K562 (cell line): ENCODE results near the gene SIK3. TPM values are rescaled to one million over a fixed set of nuclear protein-coding genes. Genes with fewer than 3 reads are reported as not detected.

Source experiments
- ATAC-seq: fragments of 200-7000 bp; cut with Tn5 transposase; 3 replicates; pipeline ENCODE4 v1.9.1; 2020; ENCODE audit warnings: moderate library complexity
- BruUV-seq: library from RNA; stranded (reverse); fragments of 400-500 nt; replicated peaks from 2 replicates; lab custom pipeline; 2021; lab: Mats Ljungman, UMichigan
- CTCF ChIA-PET: fragments of 300-600 bp; formaldehyde crosslinking; extraction: SDS; loops from one replicate; lab custom pipeline; 2021; ENCODE audit warnings: low intra/inter-chr PET ratio; lab: Yijun Ruan, JAX
- POLR2A ChIA-PET: fragments of 300-600, 350-650 bp; sonication (Branson Sonifier 250); formaldehyde crosslinking; extraction: SDS; loops from one replicate; lab custom pipeline; 2021; ENCODE audit warnings: antibody characterized with exemption, inconsistent platforms; lab: Yijun Ruan, JAX
- DNase-seq, 4 experiments: peaks; one replicate each; pipeline versions ENCODE4 v3.0.0 to v3.0.0-alpha.2; 2011 to 2018; ENCODE audit warnings: low spot score in 3 of 4, mixed read lengths in 3 of 4; ENCODE audit errors: extremely low read depth in 1 of 4
- FAIRE-seq: peaks from 2 replicates; lab custom pipeline; 2011; peaks lifted over from hg19 to GRCh38; lab: Jason Lieb, UNC
- H2AFZ ChIP-seq: 2 replicates; pipeline ENCODE4 v1.6.0; 2011; ENCODE audit warnings: low read depth, low read length, control low read depth, inconsistent platforms
- H3K27ac ChIP-seq: fragments of 200-600 bp; 3 replicates; pipeline ENCODE4 v1.8.0; 2011; ENCODE audit warnings: low read depth, mild to moderate bottlenecking, control low read depth, inconsistent platforms, low read length, moderate library complexity, mixed read lengths; ENCODE audit errors: extremely low read depth
- H3K27me3 ChIP-seq, 2 experiments: fragments of 300-600 bp in 1 of 2; 2 replicates in 1 of 2; 3 replicates in 1 of 2; pipeline versions ENCODE4 v1.6.0 to v1.8.0; 2011; ENCODE audit warnings: inconsistent platforms in 2 of 2, low read length in 2 of 2, mild to moderate bottlenecking in 1 of 2, mixed read lengths in 1 of 2, moderate library complexity in 1 of 2; ENCODE audit not compliant: control insufficient read depth in 2 of 2, insufficient read depth in 2 of 2
- H3K36me3 ChIP-seq: fragments of 300-600 bp; 3 replicates; pipeline ENCODE4 v1.8.0; 2011; ENCODE audit warnings: mild to moderate bottlenecking, low read length, inconsistent platforms; ENCODE audit not compliant: control insufficient read depth, insufficient read depth
- H3K4me1 ChIP-seq, 2 experiments: fragments of 200-600 bp in 1 of 2; replicated peaks in 1 of 2; 2 replicates in 1 of 2; 3 replicates in 1 of 2; pipeline versions ENCODE4 v1.5.1 to v1.8.0; 2011; ENCODE audit warnings: inconsistent platforms in 2 of 2, low read length in 2 of 2, mild to moderate bottlenecking in 1 of 2, mixed read lengths in 1 of 2, moderate library complexity in 1 of 2; ENCODE audit not compliant: control insufficient read depth in 2 of 2, insufficient read depth in 2 of 2
- H3K4me2 ChIP-seq: 2 replicates; pipeline ENCODE4 v1.6.1; 2011; ENCODE audit warnings: low read length, control low read depth, inconsistent platforms, mixed read lengths; ENCODE audit not compliant: insufficient read depth
- H3K4me3 ChIP-seq: fragments of 200-600 bp; sonication (generic), shearing (Covaris generic); 2 replicates; pipeline ENCODE4 v1.5.1; 2016; ENCODE audit warnings: control low read depth, inconsistent platforms
- H3K79me2 ChIP-seq: fragments of 200-600 bp; 3 replicates; pipeline ENCODE4 v1.8.0; 2011; ENCODE audit warnings: low read length, inconsistent platforms; ENCODE audit not compliant: control insufficient read depth, insufficient read depth
- H3K9ac ChIP-seq, 2 experiments: 2 replicates each; pipeline versions ENCODE4 v1.6.0 to v1.6.1; 2011; ENCODE audit warnings: low read depth in 2 of 2, low read length in 2 of 2, control low read depth in 1 of 2, inconsistent platforms in 1 of 2, mild to moderate bottlenecking in 1 of 2, mixed read lengths in 1 of 2; ENCODE audit not compliant: insufficient read depth in 1 of 2
- H3K9me1 ChIP-seq: one replicate; pipeline ENCODE4 v1.6.0; 2011; ENCODE audit warnings: inconsistent platforms, mild to moderate bottlenecking, low read length, moderate library complexity; ENCODE audit not compliant: control insufficient read depth, insufficient read depth
- H3K9me3 ChIP-seq: replicated peaks from 2 replicates; pipeline ENCODE4 v1.5.1; 2011; ENCODE audit warnings: low read depth, low read length, inconsistent platforms; ENCODE audit not compliant: control insufficient read depth, insufficient read depth
- H4K20me1 ChIP-seq: replicated peaks from 2 replicates; pipeline ENCODE4 v1.6.1; 2011; ENCODE audit warnings: low read length, inconsistent platforms, mixed read lengths; ENCODE audit not compliant: control insufficient read depth, insufficient read depth
- ARHGAP35 ChIP-seq: fragments of 450-650 bp; IDR thresholded peaks from 2 replicates; pipeline ENCODE4 v1.6.1; 2018; ENCODE audit not compliant: partially characterized antibody
- C11orf30 ChIP-seq: fragments of 450-650 bp; IDR thresholded peaks from 2 replicates; pipeline ENCODE4 v1.6.1; 2016; ENCODE audit warnings: low read depth, mild to moderate bottlenecking
- ELF4 ChIP-seq: fragments of 450-650 bp; formaldehyde crosslinking; IDR thresholded peaks from 2 replicates; pipeline ENCODE4 v1.4.0; 2022; ENCODE audit warnings: missing genetic modification characterization
- HMG20A ChIP-seq: fragments of 450-650 bp; formaldehyde crosslinking; conservative IDR thresholded peaks from 2 replicates; pipeline ENCODE4 v1.4.0; 2020; ENCODE audit warnings: mild to moderate bottlenecking, mixed read lengths
- MAFF ChIP-seq: IDR thresholded peaks from 2 replicates; pipeline ENCODE4 v1.6.1; 2012; ENCODE audit warnings: low read length, improper control_type of control experiment
- MAFG ChIP-seq: fragments of 450-650 bp; conservative IDR thresholded peaks from 2 replicates; pipeline ENCODE4 v1.6.1; 2016; ENCODE audit warnings: missing genetic modification characterization, missing compliant biosample characterization
- PHF8 ChIP-seq: fragments of 200-600 bp; sonication (generic); IDR thresholded peaks from 2 replicates; pipeline ENCODE4 v1.6.1; 2012; ENCODE audit warnings: mixed run types, mild to moderate bottlenecking, inconsistent platforms, low read length, moderate library complexity, borderline replicate concordance
- PHTF2 ChIP-seq: fragments of 250-450 bp; sonication (Bioruptor Pico); IDR thresholded peaks from 2 replicates; pipeline ENCODE4 v1.5.0; 2021; ENCODE audit warnings: mild to moderate bottlenecking
- SAFB ChIP-seq: fragments of 200-400 bp; formaldehyde crosslinking; IDR thresholded peaks from 2 replicates; pipeline ENCODE4 v1.6.1; 2017; ENCODE audit warnings: low read depth, low read length, borderline replicate concordance
- SMARCE1 ChIP-seq: fragments of 450-650 bp; IDR thresholded peaks from 2 replicates; pipeline ENCODE4 v1.7.1; 2016; ENCODE audit warnings: mild to moderate bottlenecking
- TGIF2 ChIP-seq: sonication (generic); formaldehyde crosslinking; IDR thresholded peaks from 2 replicates; pipeline ENCODE4 v1.8.1; 2022; ENCODE audit warnings: mild to moderate bottlenecking, missing genetic modification reagents, moderate library complexity
- TSHZ1 ChIP-seq: fragments of 250-450 bp; sonication (Bioruptor Pico); IDR thresholded peaks from 2 replicates; pipeline ENCODE4 v1.4.0; 2020; ENCODE audit warnings: mild to moderate bottlenecking, moderate library complexity
- ZNF609 ChIP-seq: sonication (generic); formaldehyde crosslinking; IDR thresholded peaks from 2 replicates; pipeline ENCODE4 v1.8.1; 2023; ENCODE audit warnings: missing genetic modification reagents, mild to moderate bottlenecking, borderline replicate concordance
- ZNF77 ChIP-seq: fragments of 250-450 bp; sonication (Bioruptor Pico); IDR thresholded peaks from 2 replicates; pipeline ENCODE4 v1.5.0; 2020
- WGBS: fragments of 100-300 bp; shearing (Covaris generic); methylation state at CpG from one replicate; pipeline ENCODE4 v1.1.6; 2016; ENCODE audit warnings: low coverage, mixed read lengths; ENCODE audit not compliant: insufficient coverage; ENCODE audit errors: missing lambda C conversion rate; 5-methylcytosine and 5-hydroxymethylcytosine counted together
- in situ Hi-C: fragments of 300-500 bp; cut with MboI; formaldehyde crosslinking; loops from 4 replicates; pipeline ENCODE4 v1.15.0; 2018; ENCODE audit warnings: inconsistent platforms, mixed read lengths
- intact Hi-C: fragments of 100-400 bp; cut with micrococcal nuclease; formaldehyde crosslinking; loops from 2 replicates; pipeline ENCODE4 v1.14.2; 2022
- polyA plus RNA-seq, 8 experiments: library from polyadenylated mRNA; depleted of rRNA in 4 of 8; stranded (reverse) in 5 of 8; unstranded in 3 of 8; fragments of >200 nt; fragmentation: Nextera tagmentation in 2 of 8; fragmentation: Illumina TruSeq in 1 of 8; extraction: Ambion mirVana in 2 of 8; extraction: Trizol in 1 of 8; gene quantifications; 2 replicates each; pipeline versions ENCODE4 v1.2.1 to v1.2.3, GENCODE V29; 2011 to 2014; ENCODE audit warnings: inconsistent platforms in 1 of 8, missing spikeins in 1 of 8
- total RNA-seq, 7 experiments: library from RNA; depleted of rRNA in 6 of 7; stranded (reverse); fragments of >200 nt in 6 of 7; fragmentation: Illumina TruSeq in 2 of 7; extraction: Trizol in 2 of 7; gene quantifications; 2 replicates each; pipeline versions ENCODE4 v1.2.1 to v1.2.3, GENCODE V29; 2011 to 2021; ENCODE audit warnings: low replicate concordance in 1 of 7

SIK3 gene
- total and polyA plus RNA-seq, 9 of the 15 experiments (the other 6 are each of a cell fraction or from before 2014, with no cell fraction given): 1.6 to 21.6 (median 8.0) TPM

DNA sequence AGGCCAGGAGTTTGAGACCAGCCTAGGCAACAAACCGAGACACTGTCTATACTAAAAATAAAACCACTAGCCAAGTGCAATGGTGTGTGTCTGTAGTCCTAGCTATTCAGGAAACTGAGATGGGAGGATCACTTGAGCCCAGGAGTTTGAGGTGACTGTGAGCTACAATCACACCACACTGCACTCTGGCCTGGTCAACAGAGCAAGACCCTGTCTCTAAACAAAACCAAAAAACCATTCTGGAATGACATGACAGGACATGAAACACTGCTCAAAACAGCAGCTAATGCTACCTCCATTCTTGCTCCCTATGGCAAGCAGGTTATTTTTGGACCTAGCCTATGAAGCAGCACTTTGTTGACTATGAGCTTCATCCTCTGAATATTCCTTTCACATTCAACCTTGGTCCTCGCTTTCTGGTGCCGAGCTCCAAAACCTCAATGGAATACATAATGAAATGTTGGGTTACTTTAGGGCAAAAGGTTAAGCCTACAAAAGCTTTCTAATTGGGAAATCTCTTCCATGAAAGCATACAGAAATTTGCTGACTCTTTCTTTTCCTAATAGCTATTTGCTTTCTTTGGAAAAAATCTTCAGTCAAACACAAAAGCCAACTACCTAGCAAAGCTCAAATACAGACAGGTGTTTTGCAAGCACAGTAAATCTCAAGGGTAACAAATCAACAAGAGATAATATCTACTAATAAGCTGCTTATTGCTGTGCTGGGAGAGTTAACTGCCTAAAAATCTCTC, 21.1 kb downstream of the SIK3 start:
- Histone ChIP-seq H3K27me3 (no peaks in the 10 kb centered on the region), H3K9me3 (no peaks in the 10 kb centered on the region), H3K79me2 (peaks cover 67% of the 10 kb centered on the region), H3K36me3 (no peaks in the 10 kb centered on the region), H3K27ac (no peak overlapping the region), H3K4me2 (no peak overlapping the region), H3K4me3 (no peak overlapping the region), H3K9me1 (no peaks in the 10 kb centered on the region), H2AFZ (no peak overlapping the region), H3K9ac (no peak overlapping the region), H3K4me1 (peaks cover 14 to 17% of the 10 kb centered on the region in 2 experiments; a peak in 4 of 5 replicates), H4K20me1 (peaks cover 11% of the 10 kb centered on the region)
- CTCF ChIA-PET: no interaction called here
- in situ Hi-C loops (no loop called here), intact Hi-C loops (no loop called here)
- peak; percentile 62 for FAIRE-seq
- WGBS: 80% methylated on average over 3 of the region's 3 CpGs
- ATAC-seq: no peak
- POLR2A ChIA-PET: interaction anchor here (1.2 to 1.4 kb wide), 4 partner anchors 11 to 20 kb away, joined by 3 to 8 read pairs (median 5); no protein-coding TSS in a partner anchor
- DNase-seq: no peak
- BruUV-seq: no TSS peak
- TF ChIP-seq ZNF77 (CRISPR knock-in tag) (no peak), C11orf30 (peak; percentile 86), PHF8 (no peak), SMARCE1 (no peak), ZNF609 (no peak), SAFB (no peak), TSHZ1 (CRISPR knock-in tag) (no peak), HMG20A (CRISPR knock-in tag) (no peak), MAFG (tag) (peak; percentile 78), PHTF2 (CRISPR knock-in tag) (no peak), ELF4 (CRISPR knock-in tag) (no peak), MAFF (peak; percentile 81), TGIF2 (CRISPR knock-in tag) (no peak), ARHGAP35 (no peak)
